NOMO-1 (cell line): ENCODE results near the gene ZNF285.
"Not testable (repeated sequence)": the region's sequence is repeated elsewhere in the genome, so short reads cannot be mapped to it uniquely, and the experiment has no call there.

Source experiments
- DNase-seq, 2 experiments: peaks; one replicate each; lab custom pipeline; 2025; ENCODE audit not compliant: unreplicated experiment in 2 of 2; lab: John Stamatoyannopoulos, UW

The ZNF285 gene

DNA sequence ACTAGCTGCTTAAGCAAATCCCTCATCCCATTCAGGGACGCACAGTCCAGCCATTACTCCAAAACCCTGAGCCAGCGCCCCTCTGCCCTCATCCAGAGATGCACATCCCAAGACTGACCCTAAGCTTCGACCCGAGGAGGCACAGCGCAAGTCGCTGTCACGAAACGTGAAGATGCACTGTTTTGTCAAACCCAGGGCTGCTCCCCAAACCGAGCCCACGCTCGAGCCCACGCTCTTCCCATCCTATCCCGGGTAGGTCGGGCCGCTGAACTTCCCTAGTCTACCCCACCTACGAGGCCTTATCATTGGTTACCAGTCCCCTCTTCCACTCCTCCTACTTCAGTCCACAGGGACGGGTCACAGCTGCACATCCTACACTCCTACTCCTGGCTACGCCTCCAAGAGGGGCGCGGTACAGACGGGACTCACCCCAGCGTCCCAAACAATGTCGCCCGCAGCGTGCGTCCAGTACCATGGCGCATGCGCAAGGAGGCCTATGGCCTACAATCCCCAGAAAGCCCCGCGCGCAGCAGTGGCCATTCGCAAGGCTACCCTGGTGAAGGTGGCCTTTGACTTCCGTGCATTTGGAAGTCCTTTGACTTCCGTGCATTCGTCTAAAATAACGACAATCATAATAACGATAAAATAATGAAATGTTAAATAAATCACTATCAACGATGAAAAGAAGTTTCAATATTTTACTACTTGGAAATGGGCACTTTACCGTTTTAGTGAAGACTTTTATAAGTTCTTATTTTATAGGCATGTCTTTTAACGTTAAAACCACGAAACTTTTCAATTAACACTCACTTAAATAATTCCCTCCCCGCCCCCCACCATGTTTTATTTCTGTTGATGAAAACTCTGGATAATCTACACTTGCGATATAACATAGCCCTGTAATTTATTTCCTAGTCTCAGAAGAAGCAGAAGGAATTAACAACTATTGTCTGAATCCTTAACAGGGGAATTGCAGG, at the start of gene ZNF285:
Gene ZNF285, minus strand, starts transcription at position 470 of the 977 bp plus-strand sequence. CDS start 4,395 bp downstream, outside the sequence.
- DNase-seq = no peak

DNA sequence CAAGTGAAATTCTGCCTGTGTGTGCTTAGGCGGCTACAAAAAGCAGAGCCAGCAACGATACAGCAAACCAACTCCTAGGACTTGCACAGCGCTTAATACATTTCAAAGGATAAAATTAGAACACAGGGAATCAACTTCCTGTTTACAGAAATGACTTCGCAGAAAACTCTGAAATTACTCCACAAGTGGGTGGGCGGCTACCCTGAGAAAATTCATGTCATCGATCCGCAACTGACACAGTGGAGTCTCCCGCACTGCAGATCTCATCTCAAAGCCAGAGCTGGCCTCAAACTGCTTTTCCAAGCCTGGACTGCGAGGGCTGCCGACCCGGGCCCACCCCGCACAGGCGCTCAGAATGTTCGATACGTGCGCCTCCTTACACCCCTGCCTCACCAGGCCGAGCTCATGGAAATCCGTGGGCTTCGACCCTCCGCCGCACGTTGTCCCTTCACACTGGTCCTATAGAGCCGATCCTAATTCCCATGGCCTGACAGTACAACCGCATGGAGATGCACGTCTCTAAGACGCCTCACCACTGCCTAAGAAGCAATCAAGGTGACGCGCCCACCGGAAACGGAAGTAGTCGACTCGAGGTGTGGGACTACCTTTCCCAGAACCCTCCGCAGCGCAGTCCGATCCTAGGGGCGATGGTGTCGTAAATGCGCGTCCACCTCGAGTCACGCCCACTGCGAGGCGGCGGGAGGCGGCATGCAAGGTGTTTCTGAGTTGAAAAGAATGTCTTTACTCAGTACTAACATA, 46.7 kb upstream of the ZNF285 start, which contains the start of gene ZNF229:
Gene ZNF229, minus strand, starts transcription at position 557 of the 759 bp plus-strand sequence. CDS start 5,625 bp downstream, outside the sequence.
- DNase-seq = no peak

DNA sequence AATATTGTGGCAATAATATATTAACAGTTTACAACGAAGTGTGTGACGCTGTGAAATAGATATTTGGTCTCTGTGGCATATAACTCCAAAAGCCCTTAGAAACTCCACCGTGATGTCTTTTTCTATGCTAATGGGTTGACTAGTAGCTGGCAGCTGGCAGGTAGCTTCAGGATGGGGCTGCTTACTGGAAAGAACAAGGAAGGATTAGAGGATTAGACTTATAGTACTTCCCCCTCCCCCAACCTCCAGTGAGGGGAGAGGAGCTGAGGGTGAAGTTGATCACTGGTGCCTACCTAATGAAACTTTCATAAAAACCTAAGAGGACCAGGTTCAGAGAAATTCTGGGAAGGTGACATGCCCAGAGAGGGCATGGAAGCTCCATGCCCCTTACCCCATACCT, 37.0 kb upstream of the ZNF285 start:
- DNase-seq = no peak

DNA sequence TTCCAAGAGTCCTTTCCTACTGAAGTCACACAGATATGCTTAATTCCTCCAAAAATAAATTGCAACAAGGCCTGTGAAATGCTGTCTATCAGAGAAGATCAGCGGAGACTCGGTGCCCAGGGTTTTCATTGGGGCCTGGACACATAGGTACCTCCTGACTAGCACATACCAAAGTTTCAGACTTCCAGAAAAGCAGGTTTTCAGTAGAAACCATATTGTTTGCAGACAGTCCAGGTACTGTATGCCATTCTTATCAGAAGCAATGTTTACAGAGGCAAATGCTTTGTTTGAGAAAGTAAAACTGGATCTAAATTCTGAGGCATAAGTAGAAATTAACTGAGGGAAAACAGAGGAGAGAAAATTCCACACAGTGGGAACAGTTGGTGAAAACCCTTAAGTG, 34.0 kb upstream of the ZNF285 start:
- DNase-seq = no peak

DNA sequence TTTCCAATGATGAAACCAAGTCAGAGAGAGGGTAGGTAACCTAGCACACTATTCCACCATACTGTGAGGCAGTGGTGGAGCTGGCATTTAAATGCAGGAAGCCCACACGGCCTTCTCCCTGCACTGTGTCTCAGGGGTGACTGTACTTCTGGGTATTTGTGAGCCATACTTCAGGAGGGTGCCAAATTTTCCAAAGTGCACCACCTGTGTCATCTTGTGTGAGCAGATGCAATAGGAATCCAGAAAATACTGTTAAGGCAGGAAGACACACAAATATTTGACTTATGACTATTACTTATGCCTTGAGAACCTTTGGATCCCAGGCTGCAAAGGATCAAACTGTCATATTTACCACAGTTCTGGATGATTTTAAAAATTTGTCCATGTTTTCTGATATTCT, 29.5 kb upstream of the ZNF285 start:
- no peak for DNase-seq

DNA sequence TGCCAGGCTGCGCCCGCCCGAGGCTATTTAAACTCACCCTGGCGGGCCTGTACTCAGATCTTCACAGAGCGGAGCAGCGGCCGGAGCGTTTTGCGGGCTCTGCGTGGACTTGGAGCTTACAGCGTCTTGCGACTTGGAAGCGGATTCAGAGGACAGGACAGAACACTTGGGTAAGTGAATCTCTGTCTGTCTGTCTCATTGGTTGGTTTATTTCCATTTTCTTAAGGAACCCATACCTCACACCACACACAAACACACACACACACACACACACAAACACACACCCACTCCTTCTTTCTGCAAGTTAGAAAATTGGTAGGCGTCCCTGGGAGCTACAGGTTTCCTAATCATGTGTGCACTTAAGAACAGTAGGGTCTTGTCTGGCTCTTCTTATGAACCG, 14.1 kb upstream of the ZNF285 start:
- DNase-seq = not testable (repeated sequence)

DNA sequence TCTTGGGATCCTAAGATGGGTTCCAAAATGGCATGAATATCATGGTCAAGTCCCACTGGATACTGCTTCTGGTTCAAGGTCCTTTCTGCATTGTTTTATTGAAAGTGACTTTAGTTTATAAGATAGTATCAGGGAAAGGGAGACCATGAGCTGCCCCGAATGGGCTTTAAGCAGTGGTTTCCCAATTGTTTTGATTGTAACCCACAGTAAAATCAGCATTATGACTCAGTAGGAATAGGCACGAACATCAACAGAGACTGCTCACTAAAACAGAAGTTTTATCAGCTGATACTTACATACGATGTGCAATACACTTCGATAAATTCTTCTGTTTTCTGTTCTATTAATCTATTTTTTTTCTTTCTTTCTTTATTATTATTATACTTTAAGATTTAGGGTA, 12.1 kb downstream of the ZNF285 start:
- not testable (repeated sequence) for DNase-seq

DNA sequence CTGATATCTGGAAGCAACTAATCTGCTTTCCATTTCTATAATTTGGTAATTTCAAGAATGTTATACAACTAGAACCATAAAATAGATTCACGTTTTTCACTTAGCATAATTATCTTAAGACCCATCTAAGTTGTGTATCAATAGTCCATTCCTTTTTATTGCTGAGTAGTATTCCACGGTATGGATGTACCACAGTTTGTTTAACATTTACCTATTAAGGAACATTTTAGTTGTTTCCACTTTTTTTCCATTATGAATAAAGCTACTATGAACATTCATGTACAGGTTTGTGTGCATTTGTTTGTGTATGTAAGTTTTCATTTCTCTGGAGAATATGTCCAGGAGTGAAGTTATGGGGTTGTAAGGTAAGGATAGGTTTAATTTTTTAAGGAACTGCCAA, 26.6 kb downstream of the ZNF285 start:
- DNase-seq = no peak

DNA sequence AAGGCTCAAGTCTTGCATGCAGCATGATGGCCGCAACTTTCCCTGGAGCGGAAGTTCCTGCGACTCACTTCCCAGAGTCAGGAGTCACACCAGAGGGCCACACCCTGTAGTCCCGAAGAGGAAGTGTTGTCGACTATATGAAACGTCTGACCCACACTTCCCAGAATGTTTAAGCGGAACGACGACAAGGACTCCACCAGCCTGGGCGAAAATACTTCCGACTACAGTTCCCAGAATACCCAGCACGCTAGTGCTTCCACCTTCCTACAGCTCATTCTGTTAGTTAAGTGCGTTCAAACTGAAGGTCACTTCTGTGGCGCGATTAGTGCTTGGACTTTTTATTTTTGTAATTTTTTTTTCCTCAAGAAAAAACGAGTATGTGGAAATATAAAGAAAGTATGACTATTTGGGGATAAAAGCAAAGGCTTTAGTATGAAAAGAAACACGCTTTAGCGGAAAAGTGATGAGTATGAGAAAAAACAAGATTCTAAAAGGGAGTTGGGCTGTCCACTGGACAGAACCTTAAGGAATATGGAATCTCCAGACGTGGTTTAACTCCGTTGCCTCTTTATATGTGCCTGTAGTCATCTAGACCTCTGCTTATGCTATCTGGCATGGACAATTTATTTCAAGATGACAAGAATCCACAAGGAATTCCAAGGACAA, 29.5 kb downstream of the ZNF285 start:
- no peak for DNase-seq

DNA sequence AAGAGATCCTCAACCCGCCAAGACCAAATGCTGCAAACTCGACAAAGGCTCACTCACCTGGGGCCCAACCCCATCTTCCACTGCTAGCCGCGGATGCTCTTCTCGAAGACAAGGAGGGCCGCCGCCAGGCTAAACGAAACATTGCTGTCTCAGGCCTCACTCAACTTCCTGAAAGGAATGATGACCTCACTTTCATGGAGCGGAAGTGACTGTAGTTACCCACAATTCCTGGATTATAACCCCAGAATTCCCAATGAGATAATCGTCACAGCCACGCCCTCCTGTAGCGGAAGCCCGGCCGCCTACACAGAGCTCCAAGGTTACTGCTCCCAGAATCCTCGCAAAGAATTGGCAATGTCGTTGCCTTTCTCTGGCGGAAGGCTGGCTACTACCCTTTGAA, 34.4 kb downstream of the ZNF285 start:
- DNase-seq = no peak

DNA sequence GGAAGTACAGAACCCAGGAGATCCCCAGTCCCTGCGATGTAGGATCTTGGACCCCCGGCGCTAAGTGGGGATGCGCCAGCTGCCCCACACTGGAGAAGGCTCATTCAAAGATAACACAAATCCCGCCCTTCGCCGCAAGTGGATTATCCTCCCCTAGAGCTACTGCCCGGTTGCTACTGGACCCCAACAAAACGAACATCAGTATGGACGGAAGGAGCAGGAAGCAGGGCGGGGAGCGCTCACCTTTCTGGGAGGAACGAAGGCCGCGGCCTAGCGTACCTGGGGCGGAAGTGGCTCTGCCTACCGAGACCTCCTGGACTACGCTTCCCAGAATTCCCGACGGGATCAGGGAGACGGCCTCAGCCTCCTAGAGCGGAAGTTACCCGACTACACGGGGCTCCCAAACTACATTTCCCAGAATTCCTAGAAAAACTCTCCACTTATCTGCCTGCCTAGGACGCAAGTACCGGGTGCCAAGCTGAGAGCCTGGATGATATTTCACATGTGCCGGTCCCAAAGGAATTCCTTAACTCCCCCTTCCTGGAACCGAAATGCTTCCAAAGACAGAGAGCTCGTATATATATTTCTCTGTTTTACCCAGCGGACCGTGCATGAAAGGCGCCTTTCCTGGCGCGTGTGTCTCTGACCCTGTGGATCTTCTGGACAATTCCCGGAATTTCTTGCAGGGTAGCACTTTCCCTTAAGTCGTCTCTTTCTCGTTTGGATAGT, 44.9 kb downstream of the ZNF285 start, which contains the start of gene ZNF112:
Gene ZNF112, minus strand, starts transcription at position 298 of the 729 bp plus-strand sequence. CDS start 16,141 bp downstream, outside the sequence.
- DNase-seq = no peak

DNA sequence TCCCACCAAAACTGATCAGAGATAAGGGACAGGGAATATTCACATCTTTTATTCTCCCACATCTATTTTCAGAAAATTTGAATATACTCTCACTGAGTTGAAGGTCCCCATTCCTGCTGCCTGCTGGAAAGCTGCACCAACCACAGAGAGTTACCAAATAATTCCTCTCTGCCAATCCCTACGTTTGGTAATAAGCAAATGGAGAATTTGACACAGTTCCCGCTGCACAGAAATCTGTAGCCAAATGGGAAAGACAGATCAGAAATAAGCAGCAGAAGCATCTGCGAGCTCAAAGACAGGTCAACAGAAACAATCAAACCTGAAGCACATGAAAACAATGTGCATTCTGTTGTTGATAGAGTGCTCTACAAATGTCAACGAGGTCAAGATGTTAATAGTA, 54.9 kb downstream of the ZNF285 start:
- DNase-seq = no peak

DNA sequence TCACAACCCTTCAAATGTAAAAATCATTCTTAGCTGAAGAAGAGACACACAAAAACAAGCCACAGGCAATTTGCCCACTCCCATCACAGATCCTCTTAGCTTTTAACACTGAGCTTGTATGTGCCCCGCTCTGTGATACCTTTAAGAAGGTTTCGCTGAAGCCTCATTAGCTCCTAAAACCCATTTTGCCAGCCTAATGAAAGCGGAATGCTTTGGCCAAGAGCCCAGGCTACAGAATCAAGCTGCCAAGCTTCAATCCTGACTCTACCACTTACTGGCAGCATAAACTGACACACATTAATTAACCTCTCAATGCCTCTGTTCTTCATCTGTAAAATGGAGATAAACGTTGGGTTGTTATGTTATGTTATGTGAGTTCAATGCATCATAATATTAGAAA, 55.4 kb downstream of the ZNF285 start:
- no peak for DNase-seq

DNA sequence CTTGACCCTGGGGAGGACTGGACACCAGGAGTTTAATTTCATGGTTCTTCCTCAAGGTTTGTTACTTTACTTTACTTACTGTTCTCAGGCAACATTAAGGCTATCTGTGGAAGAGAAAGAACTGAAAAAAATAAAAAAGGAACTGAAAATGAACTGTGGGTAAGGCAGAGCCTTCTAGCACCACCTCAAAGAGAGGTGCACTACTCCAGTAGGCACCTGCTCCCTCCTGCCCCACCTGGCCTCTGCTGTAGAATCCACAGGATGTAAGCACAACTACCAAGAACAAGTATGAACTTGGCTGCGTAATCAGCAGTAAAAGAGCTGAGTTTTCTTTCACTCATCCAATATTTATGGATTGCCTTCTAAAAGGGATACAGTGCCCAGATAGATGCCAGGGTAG, 57.2 kb downstream of the ZNF285 start:
- DNase-seq = no peak

DNA sequence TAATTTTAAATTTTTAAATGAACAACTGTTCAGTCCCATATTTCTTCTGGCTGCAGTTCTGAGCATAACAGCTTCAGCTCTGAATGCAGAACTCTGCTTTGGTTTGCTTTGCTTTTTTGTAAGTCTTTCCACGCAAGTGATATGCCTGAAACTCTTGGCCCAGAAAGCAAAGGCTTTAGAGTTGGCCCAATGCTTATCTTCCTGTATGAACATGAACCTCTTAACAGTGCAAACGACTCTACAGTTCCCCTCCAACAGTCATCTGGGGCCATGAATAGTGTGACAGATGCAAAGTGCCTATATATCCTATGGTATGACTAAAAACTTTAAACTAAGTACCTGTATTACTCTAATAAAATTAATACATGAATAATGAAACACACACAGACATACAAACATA, 59.6 kb downstream of the ZNF285 start:
- no peak for DNase-seq

DNA sequence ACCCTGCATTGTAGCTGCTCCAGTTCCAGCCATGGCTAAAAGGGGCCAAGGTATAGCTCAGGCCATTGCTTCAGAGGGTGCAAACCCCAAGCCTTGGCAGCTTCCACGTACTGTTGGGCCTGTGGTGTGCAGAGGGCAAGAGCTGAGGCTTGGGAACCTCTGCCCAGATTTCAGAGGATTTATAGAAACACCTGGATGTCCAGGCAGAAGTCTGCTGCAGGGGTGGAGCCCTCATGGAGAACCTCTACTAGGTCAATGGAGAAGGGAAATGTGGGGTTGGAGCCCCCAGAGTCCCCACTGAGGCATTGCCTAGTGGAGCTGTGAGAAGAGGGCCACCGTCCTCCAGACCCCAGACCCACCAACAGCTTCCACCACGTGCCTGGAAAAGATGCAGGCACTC, 66.8 kb downstream of the ZNF285 start:
- not testable (repeated sequence) for DNase-seq
